ENCODE data around the gene DNAJC5.

DNAJC5 gene

GRCh38 chr20:63979557-63980316, 84.8 kb downstream of the DNAJC5 start, which contains the start of gene SAMD10:
TSS of gene SAMD10 (minus strand) at chr20:63979642. CDS start at chr20:63979467, 175 bp downstream.
- Mint-ChIP-seq H3K9me3 (no peaks in the 10 kb centered on the region), H3K4me1 (peaks cover 67% of the 10 kb centered on the region), H3K4me3 (peak within 1 kb of the TSS; percentile 94), H3K36me3 (ENCODE audit: insufficient read depth) (peaks cover 61% of the 10 kb centered on the region), H3K27ac (ENCODE audit: low read depth) (peak within 1 kb of the TSS; percentile 95), H3K27me3 (no peaks in the 10 kb centered on the region)
- DNase-seq (ENCODE audit: low spot score in 2 of 2) (peak; percentile 45 to 60), ATAC-seq (replicated peaks; ENCODE audit: extremely low read depth, poor library complexity, severe bottlenecking) (peak; percentile 11)

- Mint-ChIP-seq H3K4me3 (peak overlapping the region; percentile 94), H3K9me3 (no peaks in the 10 kb centered on the region), H3K4me1 (peaks cover 69% of the 10 kb centered on the region), H3K27me3 (no peaks in the 10 kb centered on the region), H3K36me3 (ENCODE audit: insufficient read depth) (peaks cover 63% of the 10 kb centered on the region), H3K27ac (ENCODE audit: low read depth) (peak overlapping the region; percentile 95)
- ATAC-seq (replicated peaks; ENCODE audit: extremely low read depth, poor library complexity, severe bottlenecking) = peak; percentile 68
- peak in 1 of 2 donors; percentile 30 for DNase-seq (ENCODE audit: low spot score in 2 of 2)
These were observed 85.4 kb downstream of the DNAJC5 start for GRCh38 chr20:63980317-63980805.

GRCh38 chr20:63980806-63981728, 86.1 kb downstream of the DNAJC5 start, which contains the start of gene PRPF6:
TSS of gene PRPF6 (plus strand) at chr20:63981132. CDS start at chr20:63981246, 114 bp downstream.
- peaks cover 66% of the 10 kb centered on the region for H3K4me1 Mint-ChIP-seq
- peaks cover 65% of the 10 kb centered on the region for H3K36me3 Mint-ChIP-seq (ENCODE audit: insufficient read depth)

GRCh38 chr20:63982937-63983336, 88.0 kb downstream of the DNAJC5 start:
- Mint-ChIP-seq H3K4me1 (peaks cover 48% of the 10 kb centered on the region), H3K27me3 (no peaks in the 10 kb centered on the region), H3K27ac (ENCODE audit: low read depth) (no peak overlapping the region), H3K9me3 (no peaks in the 10 kb centered on the region), H3K4me3 (peak overlapping the region; percentile 1), H3K36me3 (ENCODE audit: insufficient read depth) (peaks cover 71% of the 10 kb centered on the region)
- ATAC-seq (replicated peaks; ENCODE audit: extremely low read depth, poor library complexity, severe bottlenecking) (no peak), DNase-seq (ENCODE audit: low spot score in 2 of 2) (no peak)

More at GRCh38 chr20:63980806-63981728, 86.1 kb downstream of the DNAJC5 start, which contains the start of gene PRPF6:
- no peaks in the 10 kb centered on the region for H3K9me3 Mint-ChIP-seq
- H3K27me3 Mint-ChIP-seq = no peaks in the 10 kb centered on the region
- peak within 1 kb of the TSS; percentile 94 for H3K4me3 Mint-ChIP-seq
- DNase-seq (ENCODE audit: low spot score in 2 of 2) (peak; percentile 82 to 90), ATAC-seq (replicated peaks; ENCODE audit: extremely low read depth, poor library complexity, severe bottlenecking) (peak; percentile 68)
- H3K27ac Mint-ChIP-seq (ENCODE audit: low read depth) = peak within 1 kb of the TSS; percentile 95

Data from central memory CD8-positive, alpha-beta T cell (primary cell).